Left cardiac atrium (tissue), 4 donors: Measurements from ENCODE around the gene STRBP. TPM values are rescaled to one million over a fixed set of nuclear protein-coding genes. Genes with fewer than 3 reads are reported as not detected.
"Not testable (repeated sequence)": the region's sequence is repeated elsewhere in the genome, so short reads cannot be mapped to it uniquely, and the experiment has no call there.

Experiments
- ATAC-seq, 2 donors: fragments of 200-7000 bp; cut with Tn5 transposase; one replicate each; pipeline ENCODE4 v1.9.1; 2020; ENCODE audit warnings: mild to moderate bottlenecking in 2 of 2, moderate library complexity in 2 of 2
- DNase-seq: peaks from one replicate; pipeline ENCODE4 v3.0.0-alpha.2; 2020
- intact Hi-C, 2 donors: fragments of 100-400 bp; cut with DNase I; formaldehyde crosslinking; loops; one replicate each; pipeline versions ENCODE4 v1.14.1 to v1.15.1; 2022 to 2023
- total RNA-seq, 2 donors: library from RNA; stranded (reverse); fragmentation: NEBNext Ultra II Directional; extraction: Animal tissue kit (Norgen Biotek cat#: 25700); gene quantifications; one replicate each; pipeline ENCODE4 v1.2.1, GENCODE V29; 2021
- donor health status: DM: no; HTN: yes; CAD: no.
- donor health status: DM: no; HTN: yes; CAD: no; lungs with severe emphysema.
- donor health status: DM: yes; HTN: yes; CAD: no.
- donor health status: Dilated cardiomyopathy.

The STRBP gene
- total RNA-seq, 2 donors from 2014 or later, result 16.7 to 20.7 TPM

DNA sequence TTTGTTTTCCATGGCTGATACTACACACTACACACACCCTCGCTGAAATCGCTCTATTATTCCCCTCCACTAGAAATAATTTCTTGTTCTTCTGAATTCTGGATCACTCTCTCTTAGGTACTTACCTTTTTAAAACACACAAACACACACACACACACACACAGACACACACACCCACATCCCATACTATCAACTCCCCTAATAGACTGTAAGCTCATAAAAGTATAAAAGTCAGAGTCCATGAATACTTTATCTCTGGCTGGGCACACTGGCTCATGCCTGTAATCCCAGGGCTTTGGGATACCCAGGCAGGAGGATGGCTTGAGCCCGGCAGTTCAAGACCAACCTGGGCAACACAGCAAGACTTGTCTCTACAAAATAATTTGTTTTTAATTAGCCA, 11.1 kb downstream of the STRBP start:
- intact Hi-C loops, result no loop called here
- DNase-seq (no peak), ATAC-seq (no peak)

DNA sequence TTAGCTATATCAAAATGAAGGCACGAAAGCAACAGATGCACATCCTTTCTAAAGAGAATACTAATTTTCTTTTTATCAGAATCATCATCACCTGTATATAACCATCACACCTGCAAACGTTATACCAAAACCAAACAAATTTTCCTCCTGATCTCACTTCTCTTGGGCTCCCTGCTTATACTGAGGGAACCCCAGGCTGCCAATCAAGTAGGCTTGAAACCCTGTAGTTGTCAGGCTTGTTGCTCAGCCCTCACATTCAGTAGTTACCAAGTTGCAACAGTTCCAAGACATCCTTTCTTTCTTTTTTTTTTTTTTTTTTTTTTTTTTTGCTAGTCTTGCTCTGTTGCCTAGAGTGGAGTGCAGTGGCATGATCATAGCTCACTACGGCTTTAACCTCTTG, 12.7 kb downstream of the STRBP start:
- DNase-seq (no peak), ATAC-seq (no peak)
- intact Hi-C loops, result no loop called here

DNA sequence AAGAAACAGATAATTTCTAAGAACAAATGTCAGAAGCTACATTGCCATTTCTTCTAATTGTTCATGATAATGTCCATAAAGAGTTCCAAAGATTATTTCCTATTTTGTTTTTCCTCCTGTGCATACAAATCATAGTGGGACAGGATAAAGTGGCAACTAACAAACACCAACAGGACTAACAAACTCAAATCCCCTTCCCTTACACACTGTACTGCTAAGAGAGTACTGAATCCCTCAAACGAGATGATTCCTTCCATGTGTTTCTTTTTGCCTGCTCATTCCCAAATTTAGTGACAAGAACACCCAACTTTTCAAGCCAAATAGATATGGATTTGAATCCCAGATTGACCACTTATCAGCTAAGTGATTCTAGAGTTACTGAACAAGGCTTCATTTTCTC, 15.2 kb downstream of the STRBP start:
- intact Hi-C loops, result no loop called here
- no peak for ATAC-seq
- DNase-seq, result no peak

DNA sequence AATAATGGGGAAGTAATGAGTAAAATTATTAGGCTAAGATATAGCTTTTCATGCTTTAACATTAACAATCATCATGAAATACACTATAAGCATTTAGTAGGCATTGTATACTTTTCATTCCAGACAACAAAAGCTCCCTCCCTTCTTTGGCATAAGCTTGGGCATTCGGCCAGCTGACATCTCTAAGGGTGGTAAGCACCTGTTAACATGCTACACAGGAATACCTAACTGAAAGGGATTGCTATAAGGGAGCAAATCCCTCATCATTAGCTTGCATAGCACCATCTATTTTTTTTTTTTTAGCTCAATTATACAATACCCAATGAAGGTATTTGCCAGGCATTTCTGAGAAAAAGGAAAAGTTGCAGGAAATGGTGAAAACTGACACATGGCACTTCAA, 16.6 kb downstream of the STRBP start:
- intact Hi-C loops, result no loop called here
- DNase-seq, result no peak
- ATAC-seq, result no peak

DNA sequence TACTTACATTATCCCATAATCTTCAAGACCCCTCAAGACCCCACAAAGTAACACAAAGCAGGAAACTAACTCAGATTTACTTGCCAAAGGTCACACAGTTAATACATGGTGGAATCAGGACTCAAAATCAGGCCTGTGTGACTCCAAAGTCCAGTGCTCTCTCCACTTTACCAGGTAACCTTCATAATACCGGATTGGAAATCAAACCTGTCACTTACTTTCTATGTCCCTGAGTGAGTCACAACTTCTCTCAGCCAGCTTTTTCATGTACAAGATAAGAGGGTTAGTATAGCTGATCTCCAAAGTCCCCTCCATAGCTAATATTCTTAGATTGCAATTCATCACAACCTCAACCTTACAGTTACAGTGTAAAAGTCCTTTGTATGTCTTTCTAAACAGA, 17.1 kb downstream of the STRBP start:
- peak in 1 of 2 donors; percentile 33 for ATAC-seq
- no peak for DNase-seq
- intact Hi-C loops, result no loop called here

DNA sequence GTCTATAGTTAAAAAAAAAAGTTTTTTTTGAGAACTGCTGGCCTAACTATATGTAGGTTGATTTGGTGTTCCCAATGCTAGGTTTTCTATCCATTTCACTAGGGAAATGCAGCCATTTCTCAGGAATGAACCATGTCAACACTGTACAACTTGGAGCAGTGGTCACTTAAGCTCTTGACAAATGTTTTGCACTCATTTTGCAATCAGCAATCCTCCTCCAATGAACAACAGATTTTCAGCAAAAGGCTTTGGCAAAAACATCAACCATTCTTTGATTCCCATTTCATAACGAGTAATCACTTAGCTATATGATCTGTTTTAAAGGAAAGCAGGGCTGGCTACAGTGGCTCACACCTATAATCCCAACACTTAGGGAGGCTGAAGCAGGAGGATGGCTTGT, 17.9 kb downstream of the STRBP start:
- intact Hi-C loops, result no loop called here
- ATAC-seq (no peak), DNase-seq (no peak)

DNA sequence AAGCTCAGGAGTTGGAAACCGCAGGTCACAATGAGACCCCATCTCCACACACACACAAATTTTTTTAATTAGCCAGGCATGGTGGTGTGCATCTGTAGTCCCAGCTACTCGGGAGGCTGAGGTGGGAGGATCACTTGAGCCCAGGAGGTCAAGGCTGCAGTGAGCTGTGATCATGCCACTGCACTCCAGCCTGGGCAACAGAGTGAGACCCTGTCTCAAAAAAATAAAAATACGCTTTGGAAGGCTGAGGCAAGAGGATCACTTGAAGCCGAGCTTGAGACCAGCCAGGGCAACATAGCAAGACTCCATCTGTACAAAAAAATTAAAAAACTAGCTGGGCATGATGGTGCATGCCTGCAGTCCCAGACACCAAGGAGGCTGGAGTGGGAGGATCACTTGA, 19.2 kb downstream of the STRBP start:
- ATAC-seq, DNase-seq, intact Hi-C loops: not testable (repeated sequence)

DNA sequence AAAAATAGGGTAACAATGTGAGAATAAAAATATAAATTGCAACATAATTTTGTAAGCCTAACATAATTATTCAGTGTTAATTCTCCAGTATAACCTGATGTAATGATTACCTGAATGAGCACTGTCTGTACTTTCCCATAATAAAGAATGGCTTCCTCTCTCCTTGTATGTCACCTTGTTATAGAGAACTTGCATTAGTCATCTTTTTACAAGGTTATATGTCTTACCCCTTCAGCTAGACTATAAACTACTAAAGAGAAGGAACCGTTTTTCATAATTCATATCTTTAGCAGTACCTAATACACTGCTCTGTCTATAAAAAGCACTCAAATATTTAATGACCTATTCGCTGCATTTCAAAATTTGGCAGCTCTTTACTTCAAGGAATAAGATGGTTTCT, 19.8 kb downstream of the STRBP start:
- DNase-seq (no peak), ATAC-seq (no peak)
- intact Hi-C loops, result no loop called here

DNA sequence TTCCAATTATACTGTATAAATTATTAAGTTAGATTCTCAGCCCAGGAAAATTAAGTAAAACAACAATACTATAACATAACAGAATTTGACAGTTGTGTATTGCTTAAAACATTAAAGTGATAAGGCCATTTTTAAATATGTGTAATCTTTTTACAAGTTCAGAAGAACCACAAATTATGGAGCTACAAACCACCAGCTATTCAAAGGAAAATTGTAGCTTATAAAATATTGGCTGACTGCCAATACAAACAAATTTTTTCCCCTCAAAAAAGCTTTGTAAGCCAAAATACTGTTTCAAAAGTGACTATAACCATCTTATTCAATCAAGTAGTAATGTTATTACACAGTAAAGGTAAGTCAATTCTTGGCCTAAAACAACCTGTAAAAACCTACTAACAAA, 21.9 kb downstream of the STRBP start:
- ATAC-seq, result no peak
- intact Hi-C loops, result no loop called here
- DNase-seq, result no peak

DNA sequence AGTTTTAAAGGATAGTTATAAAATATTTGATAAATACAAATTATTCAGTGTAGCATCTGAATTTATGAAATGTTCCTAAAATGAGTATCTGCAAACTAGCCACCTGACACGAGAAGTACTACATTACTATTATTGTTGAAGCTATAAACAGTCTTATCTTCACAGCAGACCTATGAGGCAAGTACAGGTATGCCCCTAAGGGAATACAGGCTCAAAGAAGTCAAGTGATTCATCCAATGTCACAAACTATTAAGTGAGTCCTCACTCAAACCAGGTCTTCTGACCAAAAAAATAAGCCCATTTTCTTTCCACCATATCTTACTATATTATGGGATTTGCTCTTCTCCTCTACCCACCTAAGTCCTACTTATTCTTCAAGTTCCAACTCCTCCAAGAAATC, 28.7 kb downstream of the STRBP start:
- DNase-seq (no peak), ATAC-seq (no peak)
- intact Hi-C loops, result no loop called here

DNA sequence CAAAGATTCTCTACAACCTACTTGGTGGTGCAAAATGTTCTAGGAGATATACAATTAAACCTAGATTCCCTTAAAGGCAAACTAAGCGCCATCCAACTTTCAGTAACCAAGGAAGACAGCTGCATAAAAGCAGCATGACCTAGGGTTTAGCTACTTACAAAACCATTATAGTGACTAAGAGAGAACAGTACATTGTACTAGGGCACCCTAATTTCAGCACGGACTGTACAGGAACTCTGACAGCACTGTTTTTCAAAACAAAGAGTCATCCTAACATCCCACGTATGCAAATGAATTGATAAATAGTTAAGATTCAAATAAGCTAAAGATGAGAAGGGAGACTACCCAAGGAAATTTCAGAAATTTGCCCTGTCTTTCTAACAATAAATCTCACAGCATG, 30.0 kb downstream of the STRBP start:
- DNase-seq, result no peak
- intact Hi-C loops, result no loop called here
- no peak for ATAC-seq

DNA sequence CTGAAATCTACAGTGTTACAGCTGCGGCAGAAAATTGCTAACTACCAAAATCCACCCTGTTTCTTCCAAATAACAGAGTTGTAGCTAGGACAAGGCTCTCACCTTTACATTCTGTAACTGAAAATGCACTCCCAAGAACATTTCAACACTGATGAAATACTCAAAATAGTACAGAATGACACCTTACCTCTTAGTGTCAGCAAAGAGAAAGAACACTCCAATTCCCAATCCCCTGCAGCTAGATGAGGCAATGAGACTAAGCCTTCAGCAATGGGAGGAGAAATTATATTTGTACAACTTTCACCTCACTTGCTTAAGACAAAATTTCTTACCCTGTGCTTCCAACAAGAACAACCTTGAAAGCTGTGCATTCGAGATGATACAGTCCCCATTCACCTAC, 31.2 kb downstream of the STRBP start:
- DNase-seq, result no peak
- intact Hi-C loops, result no loop called here
- no peak for ATAC-seq

DNA sequence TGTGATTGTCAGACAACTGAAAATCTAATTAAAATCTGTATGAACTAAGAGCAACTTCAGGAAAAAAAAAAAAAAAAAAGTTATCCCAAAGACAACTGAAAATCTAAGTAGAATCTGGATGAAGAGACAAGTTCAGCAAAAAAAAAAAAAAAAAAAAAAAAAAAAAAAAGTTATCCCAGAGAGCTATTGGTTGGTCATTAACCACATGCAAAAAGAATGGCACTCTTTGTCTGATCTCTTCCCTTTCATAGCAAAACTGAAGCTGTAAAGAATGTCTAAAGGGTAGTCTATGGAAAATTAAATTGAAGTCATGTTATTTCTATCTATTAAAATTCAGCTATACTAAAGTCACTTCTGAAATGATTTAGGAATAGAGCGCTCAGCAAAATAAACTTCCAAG, 32.9 kb downstream of the STRBP start:
- no peak for DNase-seq
- no peak for ATAC-seq
- intact Hi-C loops, result no loop called here

DNA sequence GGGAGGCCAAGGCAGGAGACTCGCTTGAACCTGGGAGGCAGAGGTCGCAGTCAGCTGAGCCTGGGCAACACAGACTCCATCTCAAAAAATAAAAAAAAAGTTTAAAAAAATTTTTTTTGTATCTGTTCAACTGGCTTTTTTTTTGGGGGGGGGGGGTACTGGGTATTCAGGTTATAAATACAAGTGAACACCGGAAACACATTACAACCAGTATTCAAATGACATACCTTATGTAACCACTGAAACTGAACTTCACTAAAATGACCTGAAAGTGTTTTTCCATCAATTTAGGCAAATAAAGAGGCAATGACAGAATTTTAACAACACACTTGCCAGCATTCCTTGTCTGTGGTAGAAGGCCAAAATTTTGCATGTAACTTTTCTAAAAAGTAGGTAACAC, 33.5 kb downstream of the STRBP start:
- intact Hi-C loops, result no loop called here
- ATAC-seq, result no peak
- no peak for DNase-seq

DNA sequence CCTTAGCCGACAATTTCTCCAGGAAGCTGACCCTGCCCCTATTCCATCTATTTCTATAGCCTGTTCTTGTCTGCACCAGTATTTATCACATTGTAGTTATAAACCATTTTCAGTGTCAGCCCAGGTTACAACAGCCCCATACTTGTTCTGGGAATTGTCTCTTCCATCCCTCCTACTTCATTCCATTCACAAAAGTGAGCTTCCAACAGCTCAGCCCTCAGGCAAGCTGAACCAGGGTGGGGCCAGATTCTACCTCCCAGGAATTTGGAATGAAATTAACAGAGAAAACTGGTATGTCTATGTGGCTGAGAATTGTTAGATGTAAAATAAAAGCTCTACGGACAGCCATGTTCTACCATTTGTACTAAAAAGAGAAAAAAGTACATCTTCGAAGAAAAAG, 36.1 kb downstream of the STRBP start:
- intact Hi-C loops, result no loop called here
- no peak for DNase-seq
- peak in 1 of 2 donors; percentile 34 for ATAC-seq

DNA sequence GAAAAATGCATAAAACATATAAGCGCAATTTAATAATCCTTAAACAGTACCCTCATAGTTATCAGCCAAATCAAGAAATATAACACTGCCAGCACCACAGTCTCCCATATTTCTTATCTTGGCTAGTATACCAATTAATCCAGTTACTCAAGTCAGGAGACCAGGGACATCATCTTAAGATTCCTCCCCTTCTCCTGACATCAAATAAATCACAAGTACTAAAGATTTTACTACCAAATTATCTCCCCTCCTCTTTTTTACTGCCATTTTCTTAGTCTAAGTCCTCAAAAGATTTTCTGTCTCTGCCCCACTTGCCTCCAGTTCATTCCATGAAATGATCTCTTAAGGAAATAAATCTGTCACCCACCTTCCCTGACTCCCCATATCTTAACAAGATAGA, 37.0 kb downstream of the STRBP start:
- ATAC-seq, result no peak
- intact Hi-C loops, result no loop called here
- DNase-seq, result no peak

DNA sequence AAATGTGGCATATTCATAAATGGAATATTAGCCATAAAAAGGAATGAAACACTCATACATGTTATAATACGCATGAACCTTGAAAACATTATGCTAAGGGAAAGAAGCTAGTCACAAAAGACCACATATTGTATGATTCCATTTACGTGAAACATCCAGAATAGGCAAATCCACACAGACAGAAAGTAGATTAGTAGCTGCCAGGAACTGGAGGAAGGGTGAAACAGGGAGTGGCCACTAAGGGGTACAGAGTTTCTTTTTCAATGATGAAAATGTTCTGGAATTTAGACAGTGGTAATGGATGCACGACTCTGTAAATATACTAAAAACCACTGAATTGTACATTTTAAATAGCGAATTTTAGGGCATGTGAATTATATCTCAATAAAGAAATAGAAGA, 39.4 kb downstream of the STRBP start:
- ATAC-seq, result no peak
- intact Hi-C loops, result loop anchor here in 1 of 2 donors (10.0 kb wide), 1 partner anchor 104 kb away; no protein-coding TSS in a partner anchor
- DNase-seq, result no peak

DNA sequence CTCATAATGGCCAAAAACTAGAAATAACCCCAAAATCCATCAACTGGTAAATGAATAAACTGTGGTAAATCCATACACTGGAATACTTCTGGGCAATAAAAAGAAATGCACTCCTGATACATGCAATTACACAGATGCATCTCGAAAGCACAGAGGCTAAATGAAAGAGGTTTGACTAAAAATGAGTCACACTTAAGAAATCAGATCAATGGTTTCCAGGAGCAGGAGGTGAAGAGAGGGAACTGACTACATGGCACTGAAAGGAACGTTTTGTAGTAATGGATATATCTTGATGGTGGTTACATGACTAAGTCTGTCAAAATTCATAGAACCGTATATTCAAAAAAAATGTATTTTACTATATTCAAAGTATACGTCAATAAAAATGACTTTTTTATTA, 42.4 kb downstream of the STRBP start:
- DNase-seq (no peak), ATAC-seq (no peak)
- intact Hi-C loops, result loop anchor here in 1 of 2 donors (10.0 kb wide), 1 partner anchor 101 kb away; no protein-coding TSS in a partner anchor

DNA sequence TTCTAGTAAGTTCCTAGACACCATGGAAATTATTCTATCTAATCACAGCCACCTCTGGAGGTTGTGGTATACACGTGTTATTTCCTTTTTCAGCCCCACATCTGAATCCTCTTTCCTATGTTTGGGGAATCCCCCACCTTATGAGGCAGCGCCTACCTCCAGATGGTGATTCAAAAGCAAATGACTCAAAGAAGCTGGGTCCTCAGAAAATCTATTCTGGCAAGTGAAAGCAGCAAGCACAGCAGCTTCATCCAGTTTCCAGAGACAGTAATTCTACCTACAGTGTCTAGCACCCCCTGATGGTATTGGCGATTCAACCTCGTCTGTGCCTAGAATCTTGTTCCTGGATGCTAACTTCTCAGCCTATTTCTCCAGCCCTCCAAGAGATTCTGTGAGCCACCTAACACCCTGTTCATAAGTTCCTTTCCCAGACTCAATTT, 43.0 kb downstream of the STRBP start:
- DNase-seq (no peak), ATAC-seq (peak in 1 of 2 donors; percentile 90)
- intact Hi-C loops, result loop anchor here in 1 of 2 donors (10.0 kb wide), 1 partner anchor 101 kb away; no protein-coding TSS in a partner anchor

DNA sequence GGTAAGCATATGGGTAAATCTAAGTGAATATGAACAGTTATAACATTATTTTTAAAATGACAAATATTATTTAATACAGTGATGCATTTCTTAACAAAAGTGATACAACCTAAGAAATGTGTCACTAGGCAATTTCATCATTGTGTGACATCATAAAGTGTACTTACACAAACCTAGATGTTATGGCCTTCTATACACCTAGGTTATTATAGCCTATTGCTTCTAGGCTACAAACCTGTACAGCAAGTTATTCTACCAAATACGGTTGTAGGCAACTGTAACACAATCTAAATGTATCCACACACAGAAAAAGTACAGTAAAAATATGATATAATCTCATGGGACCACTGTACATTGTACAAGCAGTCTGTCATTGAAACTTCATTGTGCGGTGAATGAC, 48.3 kb downstream of the STRBP start:
- DNase-seq (no peak), ATAC-seq (no peak)
- intact Hi-C loops, result loop anchor here in 1 of 2 donors (10.0 kb wide), 1 partner anchor 95 kb away; no protein-coding TSS in a partner anchor

DNA sequence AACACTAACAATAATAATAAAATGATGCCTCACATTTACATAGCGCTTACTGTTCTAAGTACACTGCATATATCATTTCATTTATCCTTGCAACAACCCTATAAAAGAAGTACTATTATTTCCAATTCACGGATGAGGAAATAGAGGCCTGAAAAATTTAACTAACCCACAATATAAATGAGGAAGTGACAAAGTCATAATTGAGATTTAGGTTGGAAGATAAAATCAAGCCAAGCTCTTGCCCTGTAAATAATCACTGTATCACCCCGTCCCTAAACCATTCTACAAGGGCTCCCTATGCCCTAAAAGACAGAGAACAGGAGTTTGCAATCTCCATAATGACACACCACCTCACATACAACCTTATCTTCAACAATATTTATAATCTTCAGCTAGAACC, 49.6 kb downstream of the STRBP start:
- no peak for ATAC-seq
- DNase-seq, result no peak
- intact Hi-C loops, result no loop called here

DNA sequence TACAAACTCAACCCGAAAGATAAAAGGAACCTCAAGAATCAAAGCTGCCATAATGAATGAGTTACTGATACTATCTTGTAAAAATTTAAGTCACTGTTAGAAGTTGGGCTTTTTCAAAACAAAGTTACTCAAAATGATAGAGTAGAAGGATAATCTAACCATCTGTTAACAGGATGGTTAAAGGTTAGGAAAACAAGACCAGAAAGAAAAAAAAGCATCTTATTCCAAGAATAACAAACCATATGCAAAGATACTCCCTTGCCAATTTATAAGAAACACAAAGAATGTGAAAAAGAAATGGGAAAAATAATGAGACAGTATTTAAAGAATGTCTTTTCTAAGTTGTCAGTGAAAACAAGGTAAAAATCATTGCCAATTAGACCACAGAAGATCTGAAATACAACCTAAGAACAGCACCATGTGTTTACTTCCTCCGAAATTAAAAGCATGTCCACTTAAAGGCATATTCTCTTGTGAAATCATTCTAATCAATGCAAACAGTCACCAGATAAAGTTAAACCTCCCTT, 51.2 kb downstream of the STRBP start:
- ATAC-seq, result no peak
- no peak for DNase-seq
- intact Hi-C loops, result no loop called here
